ENCODE results near the gene CSTA.

CSTA gene

GRCh38 chr3:122382888-122383666 is 58.0 kb downstream of the CSTA start, which contains the start of gene MIX23:
MIX23 (minus strand) TSS chr3:122383231; CDS start chr3:122383224, 7 bp downstream.
- DNase-seq (ENCODE audit: low read depth) = peak; percentile 82

GRCh38 chr3:122383771-122384697 is 59.0 kb downstream of the CSTA start, which contains the start of gene FAM162A:
FAM162A (plus strand) TSS chr3:122384182; CDS start chr3:122384266, 84 bp downstream.
- peak; percentile 75 for DNase-seq (ENCODE audit: low read depth)

GRCh38 chr3:122387709-122388108 is 62.7 kb downstream of the CSTA start:
- DNase-seq (ENCODE audit: low read depth) = no peak

DNA sequence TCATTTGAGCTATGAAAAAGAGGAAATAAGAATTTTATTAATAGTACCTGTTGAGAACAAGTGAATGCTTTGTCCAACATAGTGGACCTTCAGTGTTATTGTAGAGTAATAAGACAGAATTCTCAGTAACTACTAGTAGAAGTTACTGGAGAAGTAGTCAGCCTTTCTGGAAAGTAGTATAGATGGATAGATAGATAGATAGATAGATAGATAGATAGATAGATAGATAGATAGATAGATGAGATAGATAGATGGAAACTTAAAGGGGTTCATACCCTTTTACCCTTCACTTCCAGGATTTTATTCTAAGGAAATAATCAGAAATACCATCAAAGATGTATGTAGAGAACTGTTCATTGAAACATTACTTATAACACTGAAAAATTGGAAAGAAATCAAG is 64.1 kb downstream of the CSTA start:
- DNase-seq (ENCODE audit: low read depth) = no peak

DNA sequence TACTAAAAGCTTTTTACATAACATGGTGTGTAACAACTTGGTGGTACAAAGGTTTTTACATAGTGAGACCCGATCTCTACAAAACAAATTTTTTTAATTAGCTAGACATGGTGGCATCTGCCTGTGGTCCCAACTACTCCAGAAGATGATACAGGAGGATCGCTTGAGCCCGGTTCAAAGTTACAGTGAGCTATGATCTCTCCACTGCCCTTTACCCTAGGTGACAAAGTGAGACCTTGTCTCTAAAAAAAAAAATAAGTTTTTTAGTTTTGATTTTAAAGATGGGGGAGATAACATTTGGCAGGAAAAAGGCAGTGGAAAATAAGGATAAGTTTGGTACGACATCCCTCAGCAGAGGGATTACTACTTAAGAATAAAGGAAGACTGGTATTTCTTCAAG is 64.8 kb downstream of the CSTA start:
- no peak for DNase-seq (ENCODE audit: low read depth)

- no peak for DNase-seq (ENCODE audit: low read depth)
Measured at GRCh38 chr3:122390665-122391064, 65.6 kb downstream of the CSTA start.
